ENCODE results near the gene BTK. TPM values are rescaled to one million over a fixed set of nuclear protein-coding genes. Genes with fewer than 3 reads are reported as not detected.

The BTK gene
- polyA plus RNA-seq, 1 experiment: not detected

DNA sequence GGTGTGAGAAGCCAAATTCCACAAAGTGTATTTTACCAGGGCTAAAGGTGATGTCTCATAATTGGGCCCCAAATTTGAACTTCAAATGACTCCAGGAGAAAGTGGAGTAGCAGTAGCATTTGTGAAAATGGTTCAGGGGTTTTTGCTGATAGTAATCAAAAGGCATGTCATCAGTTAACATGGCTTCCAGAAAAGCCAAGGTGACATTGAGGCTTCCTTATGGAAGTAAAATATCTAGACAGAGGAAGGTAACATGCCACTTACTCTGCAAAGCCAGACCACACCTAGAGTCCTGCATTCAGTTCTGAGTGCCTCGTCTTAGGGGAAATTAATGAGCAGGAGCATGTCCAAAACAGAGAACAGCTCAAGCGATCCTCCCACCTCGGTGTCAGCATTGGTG, 2.6 kb upstream of the BTK start:
- POLR2A ChIA-PET: no interaction called here

GRCh38 chrX:101386542-101386885, 523 bp upstream of the BTK start:
- DNase-seq (ENCODE audit: low read depth, low spot score): no peak
- Histone ChIP-seq H3K27me3 (ENCODE audit: control insufficient read depth, insufficient read depth, low read length) (peaks cover 5% of the 10 kb centered on the region), H3K27ac (ENCODE audit: low read depth, low read length) (no peak overlapping the region), H3K4me3 (ENCODE audit: low read depth, low read length) (no peak overlapping the region), H3K9me3 (ENCODE audit: control insufficient read depth, insufficient read depth, low read length) (no peaks in the 10 kb centered on the region)
- TF ChIP-seq CTCF (IDR thresholded peaks at IDR 0.05; ENCODE audit: low read depth, low read length): no peak
- ChIA-PET POLR2A (no interaction called here), CTCF (no interaction called here)

More for the DNA sequence above, 2.6 kb upstream of the BTK start:
- no peak for DNase-seq (ENCODE audit: low read depth, low spot score)
- Histone ChIP-seq H3K27me3 (ENCODE audit: control insufficient read depth, insufficient read depth, low read length) (peaks cover 5% of the 10 kb centered on the region), H3K4me3 (ENCODE audit: low read depth, low read length) (no peak overlapping the region), H3K9me3 (ENCODE audit: control insufficient read depth, insufficient read depth, low read length) (no peaks in the 10 kb centered on the region), H3K27ac (ENCODE audit: low read depth, low read length) (no peak overlapping the region)
- CTCF ChIA-PET: interaction anchor here (1.1 kb wide), 1 partner anchor 8 kb away, joined by 3 read pairs; no protein-coding TSS in a partner anchor
- TF ChIP-seq CTCF (IDR thresholded peaks at IDR 0.05; ENCODE audit: low read depth, low read length): no peak

DNA sequence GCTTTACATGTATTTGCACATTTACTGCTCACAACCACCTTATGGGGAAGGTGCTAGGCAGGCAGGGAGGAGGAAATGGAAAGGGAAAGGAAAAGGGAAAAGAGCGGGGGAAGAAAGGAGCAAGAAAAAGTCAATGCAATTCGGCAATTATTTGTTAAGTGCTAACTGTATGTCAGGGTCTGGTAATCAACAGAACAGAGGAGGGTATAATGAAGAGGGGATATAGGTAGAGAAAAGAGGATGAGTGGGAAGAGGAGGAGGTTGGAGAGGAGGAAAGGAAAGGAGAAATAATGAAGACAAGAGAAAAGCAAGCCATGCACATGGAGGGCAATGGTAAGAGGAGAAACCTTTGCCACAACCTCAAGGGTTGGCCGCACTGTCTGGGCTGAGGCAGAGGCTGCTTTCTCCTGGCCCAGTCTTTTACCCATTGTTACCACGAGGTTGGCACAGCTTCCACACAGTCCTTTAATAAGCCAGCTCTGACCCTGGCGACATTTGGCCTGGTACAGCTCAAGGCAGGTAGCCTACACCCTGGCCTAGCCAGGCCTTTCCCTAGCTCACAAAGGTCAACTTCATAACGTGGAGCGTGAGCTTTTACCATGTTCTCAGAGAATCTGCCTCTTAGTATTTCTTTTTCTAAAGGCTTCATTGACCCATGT, 836 bp downstream of the BTK start:
- DNase-seq (ENCODE audit: low read depth, low spot score): no peak
- ChIA-PET POLR2A (no interaction called here), CTCF (no interaction called here)
- no peak for TF ChIP-seq CTCF (IDR thresholded peaks at IDR 0.05; ENCODE audit: low read depth, low read length)
- H3K27ac ChIP-seq (ENCODE audit: low read depth, low read length): no peak overlapping the region
- no peaks in the 10 kb centered on the region for H3K9me3 ChIP-seq (ENCODE audit: control insufficient read depth, insufficient read depth, low read length)
- H3K4me3 ChIP-seq (ENCODE audit: low read depth, low read length): no peak overlapping the region
- H3K27me3 ChIP-seq (ENCODE audit: control insufficient read depth, insufficient read depth, low read length): peaks cover 5% of the 10 kb centered on the region

DNA sequence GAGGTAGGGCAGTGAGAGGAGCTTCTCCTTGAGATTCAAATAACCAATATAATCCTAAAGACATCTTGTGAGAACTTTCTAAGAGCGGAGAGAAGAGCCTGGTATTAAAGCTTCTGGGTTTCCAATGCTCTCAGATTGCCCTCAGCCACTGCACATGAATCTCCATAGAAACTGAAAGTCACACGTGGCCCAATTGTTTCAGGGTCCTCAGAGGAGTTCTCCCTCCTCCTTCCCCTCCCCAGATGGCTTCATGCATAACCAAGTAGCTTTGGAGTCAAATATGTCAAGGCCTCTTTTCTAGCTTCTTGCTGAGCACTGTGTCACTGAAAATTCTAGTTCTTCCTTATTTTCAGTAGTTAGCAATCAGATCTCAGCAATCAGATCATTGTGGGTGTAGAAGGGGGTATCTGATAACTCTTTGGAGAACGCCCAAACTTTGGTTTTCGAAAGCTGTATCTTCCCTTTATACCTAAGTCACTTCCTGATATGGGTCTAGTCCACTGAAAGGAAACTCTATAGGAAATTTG, 2.2 kb downstream of the BTK start:
- no peaks in the 10 kb centered on the region for H3K9me3 ChIP-seq (ENCODE audit: control insufficient read depth, insufficient read depth, low read length)
- DNase-seq (ENCODE audit: low read depth, low spot score): no peak
- POLR2A ChIA-PET: no interaction called here
- no peak overlapping the region for H3K27ac ChIP-seq (ENCODE audit: low read depth, low read length)
- CTCF ChIA-PET: no interaction called here
- no peak overlapping the region for H3K4me3 ChIP-seq (ENCODE audit: low read depth, low read length)
- peaks cover 5% of the 10 kb centered on the region for H3K27me3 ChIP-seq (ENCODE audit: control insufficient read depth, insufficient read depth, low read length)
- TF ChIP-seq CTCF (IDR thresholded peaks at IDR 0.05; ENCODE audit: low read depth, low read length): no peak

DNA sequence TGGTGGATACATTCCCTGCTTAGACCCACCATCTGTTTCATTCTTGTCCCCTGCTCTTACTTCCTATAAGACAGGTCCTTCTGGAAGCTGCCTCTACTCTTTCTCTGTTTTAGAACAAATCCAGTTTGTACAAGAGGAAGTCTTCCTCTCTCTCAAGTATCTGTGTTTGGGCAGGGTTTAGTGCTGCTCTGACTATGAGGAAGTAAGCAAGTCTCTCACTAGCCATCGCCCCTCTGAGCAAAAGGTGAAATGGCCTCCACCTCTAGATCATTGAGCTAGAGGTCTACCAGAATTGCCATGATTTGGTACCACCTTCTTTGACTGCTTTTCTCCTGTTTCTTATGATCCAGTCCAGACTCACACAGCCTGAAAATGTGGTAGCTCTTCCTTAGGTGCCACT, 8.4 kb downstream of the BTK start:
- Histone ChIP-seq H3K27ac (ENCODE audit: low read depth, low read length) (no peak overlapping the region), H3K9me3 (ENCODE audit: control insufficient read depth, insufficient read depth, low read length) (no peaks in the 10 kb centered on the region), H3K4me3 (ENCODE audit: low read depth, low read length) (no peak overlapping the region), H3K27me3 (ENCODE audit: control insufficient read depth, insufficient read depth, low read length) (no peaks in the 10 kb centered on the region)
- no peak for TF ChIP-seq CTCF (IDR thresholded peaks at IDR 0.05; ENCODE audit: low read depth, low read length)
- POLR2A ChIA-PET: no interaction called here
- CTCF ChIA-PET: interaction anchor here (1.7 kb wide), 1 partner anchor 13 kb away, joined by 8 read pairs; the partner anchor contains the start of gene RPL36A
- no peak for DNase-seq (ENCODE audit: low read depth, low spot score)
